ENCODE results near the gene PAX7.
"Not testable (repeated sequence)": the region's sequence is repeated elsewhere in the genome, so short reads cannot be mapped to it uniquely, and the experiment has no call there.

Gene PAX7

DNA sequence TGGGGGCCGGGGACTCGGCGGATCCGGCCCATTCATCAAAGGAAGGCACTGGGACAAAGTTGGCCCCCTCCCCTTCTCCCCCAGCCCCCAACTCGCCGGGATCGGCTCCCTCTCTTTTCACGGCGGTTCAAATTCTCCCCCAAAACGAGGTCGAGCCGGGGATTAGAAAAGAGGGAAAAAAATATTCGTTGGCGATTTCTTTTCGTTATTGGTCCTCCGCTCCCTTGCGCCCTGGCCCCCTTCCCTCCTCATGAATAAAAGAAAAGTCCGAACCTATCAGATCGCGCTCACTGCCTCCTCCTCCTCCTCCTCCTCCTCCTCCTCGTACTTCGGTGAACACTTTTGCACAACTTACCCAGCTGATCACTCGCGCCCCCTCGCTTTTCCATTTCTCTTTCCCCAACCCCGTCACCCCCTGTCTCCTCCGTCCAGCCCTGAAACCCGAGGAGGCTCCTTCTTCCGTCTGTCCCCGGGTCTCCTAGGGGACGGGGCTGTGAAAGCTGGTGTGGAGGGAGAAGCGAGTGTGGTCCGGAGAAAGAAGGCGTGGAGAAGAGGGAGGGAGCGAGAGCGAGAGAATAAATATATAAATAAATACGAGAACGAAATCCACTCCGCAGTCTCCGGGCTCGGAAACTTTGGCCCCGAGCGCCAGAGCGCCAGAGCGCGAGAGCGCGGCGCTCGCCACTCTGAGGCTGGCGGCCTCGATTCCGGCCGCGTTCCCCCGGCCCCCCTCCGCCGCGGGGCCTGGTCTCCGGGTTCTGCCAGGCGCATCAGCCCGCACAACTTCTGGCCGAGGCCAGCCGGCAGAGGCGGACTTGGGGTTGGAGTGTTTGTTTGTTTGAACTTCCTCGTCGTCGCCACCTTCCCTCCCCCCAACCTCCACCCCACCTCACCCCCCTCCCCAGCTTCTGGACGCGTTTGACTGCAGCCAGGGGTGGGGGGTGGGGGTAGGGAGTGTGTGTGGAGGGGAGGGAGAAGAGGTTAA is at the start of gene PAX7:
Gene PAX7, plus strand, starts transcription at position 336 of the 985 bp plus-strand sequence. CDS start 758 bp downstream, outside the sequence.
- no peak for DNase-seq (ENCODE audit: low read depth in 2 of 2)

- peak in 1 of 2 donors; percentile 17 for DNase-seq (ENCODE audit: low read depth in 2 of 2)
These were observed 49.2 kb upstream of the PAX7 start for GRCh38 chr1:18581420-18581880.

- no peak for DNase-seq (ENCODE audit: low read depth in 2 of 2)
These were observed 47.8 kb upstream of the PAX7 start for GRCh38 chr1:18582890-18583289.

DNA sequence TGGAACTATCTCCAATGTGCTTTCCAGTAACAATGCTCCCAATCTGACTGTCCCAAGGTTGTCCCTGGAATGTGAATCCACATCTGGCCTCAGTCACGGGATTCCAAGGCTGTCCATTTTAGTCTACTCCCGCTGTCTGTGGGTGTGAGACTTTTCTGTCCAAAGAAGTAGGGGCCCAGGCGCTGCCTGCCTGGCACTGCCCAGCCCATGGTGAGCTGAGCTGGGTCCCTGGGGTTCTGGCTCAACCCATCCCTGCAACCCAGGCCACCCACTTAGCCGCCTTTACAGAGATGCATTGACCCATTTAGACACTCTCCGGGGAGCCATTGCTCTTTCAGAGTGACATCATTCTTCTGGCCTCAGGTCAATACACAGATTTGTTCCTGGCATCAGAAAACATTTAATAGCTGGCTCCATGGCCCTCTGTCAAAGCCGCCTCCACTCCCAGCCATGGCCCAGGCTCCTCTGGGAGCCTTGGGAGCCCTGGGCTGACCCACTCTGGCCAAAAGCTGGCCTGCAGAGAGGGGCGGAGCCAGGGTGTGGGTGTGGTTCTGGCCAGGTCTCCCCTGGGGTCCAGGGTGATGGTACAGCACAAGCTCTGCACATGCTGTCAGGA is 47.2 kb upstream of the PAX7 start:
- no peak for DNase-seq (ENCODE audit: low read depth in 2 of 2)

DNA sequence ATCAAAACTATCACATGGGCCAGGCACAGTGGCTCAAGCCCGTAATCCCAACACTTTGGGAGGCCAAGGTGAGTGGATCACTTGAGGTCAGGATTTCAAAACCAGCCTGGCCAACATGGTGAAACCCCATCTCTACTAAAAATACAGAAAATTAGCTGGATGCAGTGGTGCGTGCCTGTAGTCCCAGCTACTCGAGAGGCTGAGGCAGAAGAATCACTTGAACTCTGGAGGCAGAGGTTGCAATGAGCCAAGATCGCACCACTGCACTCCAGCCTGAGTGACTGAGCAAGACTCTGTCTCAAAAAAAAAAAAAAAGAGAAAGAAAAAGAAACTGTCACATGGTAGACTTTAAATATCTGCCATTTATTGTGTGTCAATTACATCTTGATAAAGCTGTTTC is 44.6 kb upstream of the PAX7 start:
- not testable (repeated sequence) for DNase-seq (ENCODE audit: low read depth in 2 of 2)

GRCh38 chr1:18588093-18588492 is 42.6 kb upstream of the PAX7 start:
- DNase-seq (ENCODE audit: low read depth in 2 of 2), result no peak

DNA sequence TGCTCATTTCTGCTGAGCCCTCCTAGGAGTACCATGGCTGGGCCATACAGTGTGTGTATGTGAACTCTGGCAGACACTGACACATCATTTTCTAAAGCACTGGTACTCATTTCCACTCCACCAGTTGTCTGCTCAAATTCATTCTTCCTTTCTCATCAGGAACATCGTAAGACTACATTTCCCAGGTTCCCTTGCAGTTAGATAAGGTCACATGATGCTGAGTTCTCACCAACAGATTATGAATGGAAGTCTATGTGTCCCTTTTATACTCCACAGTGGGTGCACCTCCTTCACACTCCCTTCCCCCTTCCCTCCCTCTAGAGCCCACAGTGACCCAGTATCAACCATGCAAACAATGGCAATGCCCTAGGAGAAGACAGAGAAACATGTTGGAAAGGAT is 38.3 kb upstream of the PAX7 start:
- no peak for DNase-seq (ENCODE audit: low read depth in 2 of 2)

DNA sequence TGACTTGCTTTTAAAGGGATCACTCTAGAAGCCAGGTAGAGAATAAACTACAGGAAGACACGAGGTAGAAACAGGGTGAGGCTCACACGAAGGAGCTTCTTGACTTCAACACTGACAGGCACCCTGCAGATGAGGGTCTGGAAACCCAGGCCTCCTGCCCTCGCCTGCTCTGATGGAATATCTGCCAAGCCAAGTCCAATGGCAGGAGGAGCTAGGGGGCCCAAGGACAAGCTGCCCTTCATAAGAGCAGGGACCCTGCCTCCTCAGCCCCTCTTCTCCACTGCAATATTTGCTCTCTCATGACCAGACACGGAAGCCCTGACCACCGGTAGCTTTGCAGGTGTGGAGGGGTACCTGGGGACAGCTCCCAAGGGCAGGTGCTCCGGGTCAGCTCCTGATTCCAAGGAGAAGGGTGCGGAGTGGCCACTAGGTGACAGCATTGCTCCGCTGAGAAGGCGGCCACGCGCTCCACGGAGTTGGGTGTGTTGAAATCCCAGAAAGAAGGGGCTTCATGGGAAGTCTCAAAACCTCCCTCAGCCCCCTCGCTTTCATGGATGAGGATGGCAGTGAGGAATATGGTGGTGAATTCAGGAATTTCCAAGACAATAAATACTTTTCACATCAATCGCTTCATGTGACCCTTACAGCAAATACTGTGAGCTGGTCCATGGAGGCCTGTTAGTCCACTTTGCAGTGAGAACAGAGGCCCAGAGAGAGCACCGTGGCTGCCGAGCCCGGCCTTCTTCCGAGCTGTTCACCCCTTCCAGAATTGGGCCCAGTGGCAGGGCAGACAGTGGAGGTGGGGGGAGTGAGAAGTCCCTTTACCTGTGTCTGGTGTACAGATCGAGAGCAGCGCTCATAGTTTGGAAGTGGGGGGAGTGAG is 33.2 kb upstream of the PAX7 start:
- peak; percentile 49 to 53 for DNase-seq (ENCODE audit: low read depth in 2 of 2)

DNA sequence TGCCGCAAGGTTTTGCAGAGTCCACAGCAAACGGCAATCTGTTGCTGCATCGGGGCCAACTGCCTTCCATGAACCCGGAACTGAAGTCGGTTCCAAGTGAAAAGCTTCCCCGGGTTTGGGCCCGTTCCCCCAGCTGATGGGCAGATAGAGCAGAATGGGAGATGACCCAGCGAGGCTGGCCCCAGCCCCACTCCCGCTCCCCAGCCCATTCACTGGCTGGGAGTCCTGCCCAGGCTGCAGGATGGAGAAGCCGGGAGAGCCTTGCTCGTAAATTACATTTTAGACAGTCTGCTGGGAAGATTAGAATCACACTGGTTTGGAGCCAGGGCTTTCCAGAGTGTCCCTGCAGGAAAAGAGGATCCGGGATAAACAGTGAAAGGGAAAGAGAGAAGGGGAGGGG is 31.6 kb upstream of the PAX7 start:
- DNase-seq (ENCODE audit: low read depth in 2 of 2), result no peak

DNA sequence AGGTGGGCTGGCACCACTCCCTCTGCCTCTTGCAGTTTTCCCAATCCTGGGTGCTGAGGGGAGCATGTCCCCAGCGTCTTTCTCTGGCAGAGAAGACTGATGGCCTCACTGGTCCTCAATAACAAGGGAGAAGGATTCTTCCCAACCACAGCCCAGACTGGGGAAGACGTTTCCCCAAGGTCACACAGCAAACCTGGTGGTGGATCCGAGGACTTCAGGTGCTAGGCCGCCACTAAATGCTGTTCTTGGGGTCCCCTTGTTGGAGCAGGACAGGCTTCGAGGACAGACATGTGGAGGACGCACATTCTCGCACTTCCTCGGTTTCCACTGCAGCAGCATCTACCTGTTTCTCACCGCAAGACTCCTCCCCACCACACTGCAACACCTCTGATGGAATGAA is 30.9 kb upstream of the PAX7 start:
- no peak for DNase-seq (ENCODE audit: low read depth in 2 of 2)

DNA sequence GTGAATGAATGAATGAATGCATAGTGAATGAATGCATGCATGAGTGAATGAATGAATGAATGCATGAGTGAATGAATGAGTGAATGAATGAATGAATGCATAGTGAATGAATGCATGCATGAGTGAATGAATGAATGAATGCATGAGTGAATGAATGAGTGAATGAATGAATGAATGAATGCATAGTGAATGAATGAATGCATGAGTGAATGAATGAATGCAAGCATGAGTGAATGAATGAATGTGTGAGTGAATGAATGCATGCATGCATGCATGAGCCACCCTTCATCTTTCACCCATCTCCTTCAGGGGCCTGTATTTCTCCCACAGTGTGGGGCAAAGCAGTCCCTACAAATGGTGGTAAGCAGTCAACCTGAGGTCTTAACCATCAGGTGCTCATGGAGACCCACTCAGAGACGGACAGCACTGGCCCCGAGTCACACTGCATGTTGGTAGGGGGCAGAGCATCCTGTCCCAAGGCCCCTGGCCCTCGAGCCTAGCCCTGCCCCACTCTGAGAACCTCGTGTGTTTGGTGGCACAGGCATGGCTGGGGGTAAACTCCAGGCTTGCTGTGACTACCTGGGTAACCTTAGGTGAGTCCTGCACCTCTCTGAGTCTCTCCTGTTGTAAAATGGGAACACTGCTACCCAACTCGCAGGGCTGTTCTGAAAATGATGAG is 28.0 kb upstream of the PAX7 start:
- DNase-seq (ENCODE audit: low read depth in 2 of 2), result no peak

GRCh38 chr1:18603212-18603852 is 27.3 kb upstream of the PAX7 start:
- DNase-seq (ENCODE audit: low read depth in 2 of 2), result no peak

- no peak for DNase-seq (ENCODE audit: low read depth in 2 of 2)
These were observed 24.0 kb upstream of the PAX7 start for GRCh38 chr1:18606443-18607288.

GRCh38 chr1:18607289-18607760 is 23.3 kb upstream of the PAX7 start:
- no peak for DNase-seq (ENCODE audit: low read depth in 2 of 2)

GRCh38 chr1:18608534-18608933 is 22.1 kb upstream of the PAX7 start:
- no peak for DNase-seq (ENCODE audit: low read depth in 2 of 2)

GRCh38 chr1:18611311-18611710 is 19.3 kb upstream of the PAX7 start:
- no peak for DNase-seq (ENCODE audit: low read depth in 2 of 2)

GRCh38 chr1:18612073-18612472 is 18.6 kb upstream of the PAX7 start:
- DNase-seq (ENCODE audit: low read depth in 2 of 2), result no peak

DNA sequence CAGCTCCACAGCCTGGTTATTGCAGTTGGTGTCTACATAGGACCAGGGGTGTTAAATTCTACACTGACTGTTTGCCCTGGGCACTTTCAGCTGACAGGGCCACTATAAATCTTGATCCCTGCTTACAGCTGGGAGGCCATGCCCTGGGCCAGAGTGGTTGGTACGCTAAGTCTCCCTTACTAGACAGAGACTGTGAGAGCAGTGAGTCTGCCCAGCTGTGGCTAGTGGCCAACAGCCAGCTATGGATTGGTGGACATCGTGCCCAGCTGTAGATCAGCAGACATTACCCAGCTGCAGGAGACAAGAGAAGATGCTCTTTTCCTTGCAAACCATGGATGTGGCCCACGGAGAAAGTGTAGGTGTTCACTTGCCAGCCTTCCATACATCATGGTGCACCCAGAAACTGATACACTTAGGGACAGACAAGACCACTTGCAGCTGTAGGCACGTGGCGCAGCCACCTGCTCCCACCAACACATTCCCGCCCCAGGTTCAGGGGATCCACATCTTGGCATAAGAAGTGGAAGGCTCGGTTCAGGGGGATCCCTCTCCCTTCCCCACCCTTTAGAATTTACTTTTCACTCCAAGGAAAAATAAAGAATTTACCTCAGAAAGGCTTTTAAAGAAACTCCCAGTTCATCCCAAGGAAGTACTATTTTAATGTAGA is 16.4 kb upstream of the PAX7 start:
- no peak for DNase-seq (ENCODE audit: low read depth in 2 of 2)
